GM12878 (cell line): ENCODE measurements around the gene PLEKHA5. TPM values are rescaled to one million over a fixed set of nuclear protein-coding genes. Genes with fewer than 3 reads are reported as not detected.

Source experiments
- ATAC-seq: fragments of 200-7000 bp; cut with Tn5 transposase; 3 replicates; pipeline ENCODE4 v1.9.1; 2020; ENCODE audit warnings: mild to moderate bottlenecking, moderate library complexity
- BruUV-seq: library from RNA; stranded (reverse); fragments of 400-500 nt; replicated peaks from 2 replicates; lab custom pipeline; 2021; lab: Mats Ljungman, UMichigan
- CTCF ChIA-PET: fragments of 300-600 bp; sonication (Branson Sonifier 250); formaldehyde crosslinking; extraction: SDS; loops from one replicate; lab custom pipeline; 2021; ENCODE audit warnings: inconsistent platforms; lab: Yijun Ruan, JAX
- POLR2A ChIA-PET: fragments of 350-600 bp; formaldehyde crosslinking; extraction: SDS; loops from one replicate; lab custom pipeline; 2021; ENCODE audit warnings: inconsistent platforms; lab: Charles Lee
- RAD21 ChIA-PET: fragments of 300-600 bp; sonication (Branson Sonifier 250); formaldehyde crosslinking; loops from one replicate; lab custom pipeline; 2023; ENCODE audit warnings: antibody characterized with exemption; ENCODE audit not compliant: unreplicated experiment; lab: Charles Lee
- SMC1A ChIA-PET: fragments of 300-600 bp; sonication (Branson Sonifier 250); formaldehyde crosslinking; loops from one replicate; lab custom pipeline; 2023; ENCODE audit not compliant: unreplicated experiment, uncharacterized antibody; lab: Charles Lee
- DNase-seq: peaks from one replicate; pipeline ENCODE4 v3.0.0-alpha.2; 2011; ENCODE audit warnings: low read depth, low spot score
- FAIRE-seq: peaks from 3 replicates; lab custom pipeline; 2011; peaks lifted over from hg19 to GRCh38; lab: Jason Lieb, UNC
- H2AFZ ChIP-seq: 2 replicates; pipeline ENCODE4 v1.6.0; 2011; ENCODE audit warnings: low read depth, low read length, control low read depth; ENCODE audit not compliant: control insufficient read depth
- H3K27ac ChIP-seq: 2 replicates; pipeline ENCODE4 v1.5.1; 2011; ENCODE audit warnings: control low read depth; ENCODE audit not compliant: control insufficient read depth, insufficient read depth
- H3K27me3 ChIP-seq, 2 experiments: replicated peaks in 1 of 2; 2 replicates each; pipeline versions ENCODE4 v1.6.0 to v1.6.1; 2011; ENCODE audit warnings: low read length in 1 of 2; ENCODE audit not compliant: control insufficient read depth in 2 of 2, insufficient read depth in 2 of 2
- H3K36me3 ChIP-seq, 2 experiments: 2 replicates each; pipeline ENCODE4 v1.5.1; 2011; ENCODE audit warnings: low read length in 1 of 2; ENCODE audit not compliant: control insufficient read depth in 2 of 2, insufficient read depth in 2 of 2
- H3K4me1 ChIP-seq: 2 replicates; pipeline ENCODE4 v1.6.1; 2011; ENCODE audit warnings: mild to moderate bottlenecking, low read length, moderate library complexity, mixed read lengths; ENCODE audit not compliant: control insufficient read depth, insufficient read depth
- H3K4me2 ChIP-seq: 2 replicates; pipeline ENCODE4 v1.6.0; 2011; ENCODE audit warnings: control low read depth; ENCODE audit not compliant: control insufficient read depth, insufficient read depth
- H3K4me3 ChIP-seq: fragments of 200-600 bp; sonication (generic); 2 replicates; pipeline ENCODE4 v1.5.1; 2016
- H3K79me2 ChIP-seq: 2 replicates; pipeline ENCODE4 v1.6.0; 2011; ENCODE audit warnings: low read length; ENCODE audit not compliant: control insufficient read depth, insufficient read depth
- H3K9ac ChIP-seq: 2 replicates; pipeline ENCODE4 v1.8.0; 2011; ENCODE audit warnings: low read length, control low read depth, mixed read lengths; ENCODE audit not compliant: control insufficient read depth, insufficient read depth
- H3K9me3 ChIP-seq: replicated peaks from 3 replicates; pipeline ENCODE4 v1.5.1; 2011; ENCODE audit warnings: mild to moderate bottlenecking, low read length; ENCODE audit not compliant: control insufficient read depth, insufficient read depth
- H4K20me1 ChIP-seq: 2 replicates; pipeline ENCODE4 v1.6.0; 2011; ENCODE audit not compliant: control insufficient read depth, insufficient read depth
- BRCA1 ChIP-seq: IDR thresholded peaks from 2 replicates; pipeline ENCODE4 v1.6.1; 2011; ENCODE audit warnings: low read depth, low read length, improper control_type of control experiment
- CBFB ChIP-seq: IDR thresholded peaks from 2 replicates; pipeline ENCODE4 v1.6.1; 2016; ENCODE audit warnings: antibody characterized with exemption, low read depth
- CHD2 ChIP-seq: IDR thresholded peaks from 2 replicates; pipeline ENCODE4 v1.6.1; 2011; ENCODE audit warnings: low read depth, low read length, improper control_type of control experiment, borderline replicate concordance
- CREM ChIP-seq: IDR thresholded peaks from 2 replicates; pipeline ENCODE4 v1.6.1; 2014; ENCODE audit warnings: antibody characterized with exemption, low read depth
- FOXM1 ChIP-seq: IDR thresholded peaks from 2 replicates; pipeline ENCODE4 v1.6.1; 2012; ENCODE audit warnings: low read depth, mild to moderate bottlenecking, inconsistent platforms, low read length, moderate library complexity
- HDGF ChIP-seq: fragments of 450-650 bp; IDR thresholded peaks from 2 replicates; pipeline ENCODE4 v1.6.1; 2016; ENCODE audit warnings: antibody characterized with exemption
- KDM1A ChIP-seq: fragments of 200-600 bp; sonication (generic); IDR thresholded peaks from 2 replicates; pipeline ENCODE4 v1.6.1; 2016; ENCODE audit warnings: borderline replicate concordance
- NBN ChIP-seq: fragments of 450-650 bp; IDR thresholded peaks from 2 replicates; pipeline ENCODE4 v1.6.1; 2016
- POLR2A ChIP-seq: IDR thresholded peaks from 2 replicates; pipeline ENCODE4 v1.6.1; 2011; ENCODE audit warnings: low read depth, mild to moderate bottlenecking, low read length
- RAD21 ChIP-seq: IDR thresholded peaks from 2 replicates; pipeline ENCODE4 v1.6.1; 2011; ENCODE audit warnings: mild to moderate bottlenecking, low read depth, low read length, moderate library complexity; ENCODE audit not compliant: insufficient read depth
- SMAD1 ChIP-seq: fragments of 450-650 bp; IDR thresholded peaks from 2 replicates; pipeline ENCODE4 v1.6.1; 2018; ENCODE audit warnings: mild to moderate bottlenecking, low read depth; ENCODE audit not compliant: partially characterized antibody
- SMAD5 ChIP-seq: IDR thresholded peaks from 2 replicates; pipeline ENCODE4 v1.6.1; 2016; ENCODE audit warnings: antibody characterized with exemption, low read depth
- SUZ12 ChIP-seq: fragments of 200-600 bp; sonication (generic); IDR thresholded peaks from one replicate; pipeline ENCODE4 v1.6.1; 2018; ENCODE audit warnings: antibody characterized with exemption, mild to moderate bottlenecking; ENCODE audit not compliant: unreplicated experiment
- TARDBP ChIP-seq: IDR thresholded peaks from 2 replicates; pipeline ENCODE4 v1.6.1; 2016; ENCODE audit warnings: borderline replicate concordance
- ZNF384 ChIP-seq: IDR thresholded peaks from 2 replicates; pipeline ENCODE4 v1.6.1; 2012; ENCODE audit warnings: low read depth, mild to moderate bottlenecking, low read length, improper control_type of control experiment, borderline replicate concordance
- WGBS: methylation state at CpG from one replicate; pipeline ENCODE4 v1.1.6; 2016; ENCODE audit warnings: low lambda C conversion rate; ENCODE audit not compliant: insufficient replicate concordance, insufficient coverage; ENCODE audit errors: missing lambda C conversion rate; 5-methylcytosine and 5-hydroxymethylcytosine counted together
- in situ Hi-C: fragments of 300-500 bp; cut with MboI; formaldehyde crosslinking; loops from 9 replicates; pipeline ENCODE4 v1.14.3; 2018; ENCODE audit warnings: mixed read lengths
- intact Hi-C: fragments of 100-400 bp; cut with micrococcal nuclease; formaldehyde crosslinking; loops from one replicate; pipeline ENCODE4 v1.14.2; 2022; ENCODE audit not compliant: unreplicated experiment
- polyA plus RNA-seq, 11 experiments: library from polyadenylated mRNA; depleted of rRNA in 4 of 11; unstranded in 6 of 11; stranded (reverse) in 5 of 11; fragments of >200 nt; fragmentation: Nextera tagmentation in 4 of 11; fragmentation: Illumina TruSeq in 1 of 11; extraction: Ambion mirVana in 4 of 11; extraction: Trizol in 1 of 11; gene quantifications; 1 replicate in 1 of 11; 2 replicates in 10 of 11; pipeline versions ENCODE4 v1.2.1 to v1.2.3, GENCODE V29; 2011 to 2016; ENCODE audit warnings: inconsistent platforms in 2 of 11, missing spikeins in 2 of 11, low read depth in 1 of 11
- total RNA-seq, 4 experiments: library from RNA; depleted of rRNA in 3 of 4; stranded (reverse); fragments of >200 nt in 3 of 4; fragmentation: Illumina TruSeq in 1 of 4; extraction: Trizol in 1 of 4; gene quantifications; 2 replicates each; pipeline versions ENCODE4 v1.2.1 to v1.2.3, GENCODE V29; 2013 to 2021
- TF ChIP-seq, protein P1 (sequence below): IDR thresholded peaks from 2 replicates; pipeline ENCODE4 v1.6.1; 2012; ENCODE audit warnings: low read depth, low read length, improper control_type of control experiment
- TF ChIP-seq, protein P2 (sequence below): fragments of 450-650 bp; conservative IDR thresholded peaks from 2 replicates; pipeline ENCODE4 v1.6.1; 2017; ENCODE audit warnings: mild to moderate bottlenecking, moderate library complexity
- TF ChIP-seq, protein P3 (sequence below): fragments of 450-650 bp; IDR thresholded peaks from 2 replicates; pipeline ENCODE4 v1.6.1; 2017; ENCODE audit warnings: borderline replicate concordance

Gene PLEKHA5
- total and polyA plus RNA-seq, 10 of the 15 experiments (the other 5 are each of a cell fraction or from before 2014, with no cell fraction given): 0.09 to 0.33 (median 0.18) TPM; not detected in 3

DNA sequence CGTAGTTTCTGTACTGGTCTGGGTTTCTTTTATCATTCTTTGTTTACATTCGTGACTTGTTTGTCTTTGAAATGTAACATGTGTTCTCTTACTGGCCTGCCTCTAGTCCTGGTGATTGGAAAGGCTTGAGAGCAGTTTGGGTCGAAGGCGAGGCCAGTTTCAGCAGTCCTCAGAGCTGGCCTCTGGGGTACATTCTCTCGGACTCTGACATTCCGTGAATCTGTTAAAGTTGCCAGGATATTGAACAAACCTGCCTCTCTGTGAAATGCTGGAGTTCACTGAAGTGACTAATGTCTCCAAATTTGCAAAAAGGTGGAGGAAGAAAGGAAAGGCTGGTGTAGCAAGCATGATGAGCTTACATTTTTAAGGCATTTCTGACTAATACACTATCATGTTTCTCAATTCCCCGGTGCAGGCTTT, 1.5 kb downstream of the PLEKHA5 start:
- Histone ChIP-seq H3K4me2 (peak overlapping the region; percentile 13; the same call in 1 of the 2 replicates), H3K27ac (no peak overlapping the region), H3K36me3 (no peaks in the 10 kb centered on the region), H3K4me3 (no peak overlapping the region), H3K9me3 (no peaks in the 10 kb centered on the region; the same call in 1 of the 3 replicates), H2AFZ (no peak overlapping the region), H3K27me3 (peaks cover 3 to 4% of the 10 kb centered on the region in 2 experiments; a peak in 3 of 4 replicates), H3K4me1 (no peaks in the 10 kb centered on the region), H4K20me1 (no peaks in the 10 kb centered on the region), H3K9ac (no peak overlapping the region), H3K79me2 (no peaks in the 10 kb centered on the region)
- SMC1A ChIA-PET: no interaction called here
- in situ Hi-C loops (no loop called here), intact Hi-C loops (no loop called here)
- FAIRE-seq: no peak
- no peak; the same call in 2 of the 3 replicates for ATAC-seq
- POLR2A ChIA-PET: no interaction called here
- RAD21 ChIA-PET: no interaction called here
- CTCF ChIA-PET: interaction anchor here (1.1 kb wide), 1 partner anchor 246 kb away, joined by 3 read pairs; no protein-coding TSS in a partner anchor
- no peak for DNase-seq
- 6% methylated on average over 7 of the region's 7 CpGs for WGBS
- no TSS peak for BruUV-seq
- TF ChIP-seq CHD2 (no peak), FOXM1 (no peak), ZNF384 (no peak), HDGF (no peak), TARDBP (no peak), NBN (no peak), BRCA1 (no peak), SUZ12 (no peak), CBFB (no peak), RAD21 (no peak), CREM (no peak), POLR2A (no peak), KDM1A (no peak), SMAD1 (no peak), SMAD5 (no peak)
- TF ChIP-seq, protein P1, sequence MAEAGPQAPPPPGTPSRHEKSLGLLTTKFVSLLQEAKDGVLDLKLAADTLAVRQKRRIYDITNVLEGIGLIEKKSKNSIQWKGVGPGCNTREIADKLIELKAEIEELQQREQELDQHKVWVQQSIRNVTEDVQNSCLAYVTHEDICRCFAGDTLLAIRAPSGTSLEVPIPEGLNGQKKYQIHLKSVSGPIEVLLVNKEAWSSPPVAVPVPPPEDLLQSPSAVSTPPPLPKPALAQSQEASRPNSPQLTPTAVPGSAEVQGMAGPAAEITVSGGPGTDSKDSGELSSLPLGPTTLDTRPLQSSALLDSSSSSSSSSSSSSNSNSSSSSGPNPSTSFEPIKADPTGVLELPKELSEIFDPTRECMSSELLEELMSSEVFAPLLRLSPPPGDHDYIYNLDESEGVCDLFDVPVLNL: no peak
- TF ChIP-seq, protein P2, sequence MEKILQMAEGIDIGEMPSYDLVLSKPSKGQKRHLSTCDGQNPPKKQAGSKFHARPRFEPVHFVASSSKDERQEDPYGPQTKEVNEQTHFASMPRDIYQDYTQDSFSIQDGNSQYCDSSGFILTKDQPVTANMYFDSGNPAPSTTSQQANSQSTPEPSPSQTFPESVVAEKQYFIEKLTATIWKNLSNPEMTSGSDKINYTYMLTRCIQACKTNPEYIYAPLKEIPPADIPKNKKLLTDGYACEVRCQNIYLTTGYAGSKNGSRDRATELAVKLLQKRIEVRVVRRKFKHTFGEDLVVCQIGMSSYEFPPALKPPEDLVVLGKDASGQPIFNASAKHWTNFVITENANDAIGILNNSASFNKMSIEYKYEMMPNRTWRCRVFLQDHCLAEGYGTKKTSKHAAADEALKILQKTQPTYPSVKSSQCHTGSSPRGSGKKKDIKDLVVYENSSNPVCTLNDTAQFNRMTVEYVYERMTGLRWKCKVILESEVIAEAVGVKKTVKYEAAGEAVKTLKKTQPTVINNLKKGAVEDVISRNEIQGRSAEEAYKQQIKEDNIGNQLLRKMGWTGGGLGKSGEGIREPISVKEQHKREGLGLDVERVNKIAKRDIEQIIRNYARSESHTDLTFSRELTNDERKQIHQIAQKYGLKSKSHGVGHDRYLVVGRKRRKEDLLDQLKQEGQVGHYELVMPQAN: no peak
- TF ChIP-seq, protein P3, sequence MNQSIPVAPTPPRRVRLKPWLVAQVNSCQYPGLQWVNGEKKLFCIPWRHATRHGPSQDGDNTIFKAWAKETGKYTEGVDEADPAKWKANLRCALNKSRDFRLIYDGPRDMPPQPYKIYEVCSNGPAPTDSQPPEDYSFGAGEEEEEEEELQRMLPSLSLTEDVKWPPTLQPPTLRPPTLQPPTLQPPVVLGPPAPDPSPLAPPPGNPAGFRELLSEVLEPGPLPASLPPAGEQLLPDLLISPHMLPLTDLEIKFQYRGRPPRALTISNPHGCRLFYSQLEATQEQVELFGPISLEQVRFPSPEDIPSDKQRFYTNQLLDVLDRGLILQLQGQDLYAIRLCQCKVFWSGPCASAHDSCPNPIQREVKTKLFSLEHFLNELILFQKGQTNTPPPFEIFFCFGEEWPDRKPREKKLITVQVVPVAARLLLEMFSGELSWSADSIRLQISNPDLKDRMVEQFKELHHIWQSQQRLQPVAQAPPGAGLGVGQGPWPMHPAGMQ: no peak
